UCSD-AML1 (cell line): ENCODE results near the gene SOCS7.

Experiments used
- DNase-seq: peaks from one replicate; lab custom pipeline; 2025; ENCODE audit not compliant: unreplicated experiment; lab: John Stamatoyannopoulos, UW

The SOCS7 gene

GRCh38 chr17:38361694-38362465 is 10.2 kb downstream of the SOCS7 start:
- no peak for DNase-seq

DNA sequence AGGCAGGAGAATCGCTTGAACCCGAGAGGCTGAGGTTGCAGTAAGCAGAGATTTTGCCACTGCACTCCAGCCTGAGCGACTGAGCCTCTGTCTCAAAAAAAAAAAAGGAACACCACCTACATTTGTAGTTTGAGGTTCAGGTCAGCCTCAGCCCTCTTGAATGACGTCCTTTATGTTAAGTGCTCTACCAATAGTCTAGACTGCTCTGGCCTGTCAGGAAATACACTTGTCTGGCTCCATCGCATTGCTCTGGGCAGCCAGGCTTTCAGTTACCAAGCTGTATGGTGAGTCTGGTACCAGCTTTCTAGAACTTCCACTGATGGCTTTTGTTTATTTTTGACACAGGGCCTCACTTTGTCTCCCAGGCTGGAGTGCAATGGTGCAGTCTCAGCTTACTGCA is 11.4 kb downstream of the SOCS7 start:
- no peak for DNase-seq

DNA sequence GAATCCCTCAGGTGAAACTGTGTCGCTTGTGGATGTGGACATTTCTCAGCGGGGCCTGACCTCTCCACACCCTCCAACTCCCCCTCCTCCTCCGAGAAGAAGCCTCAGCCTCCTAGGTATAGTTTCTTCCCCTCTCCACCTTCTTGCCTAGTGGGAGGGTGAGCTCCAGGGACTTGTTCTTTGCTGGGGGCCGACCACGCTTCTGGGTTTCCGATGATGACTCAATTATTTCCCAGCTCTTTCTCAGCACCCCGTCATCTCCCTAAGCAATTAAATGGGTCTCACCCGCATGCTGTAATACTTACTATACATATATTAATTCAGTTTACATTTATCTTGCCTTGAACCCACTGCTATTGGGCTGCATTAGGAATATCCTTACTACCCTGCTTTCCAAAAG is 13.1 kb downstream of the SOCS7 start:
- DNase-seq, result no peak

DNA sequence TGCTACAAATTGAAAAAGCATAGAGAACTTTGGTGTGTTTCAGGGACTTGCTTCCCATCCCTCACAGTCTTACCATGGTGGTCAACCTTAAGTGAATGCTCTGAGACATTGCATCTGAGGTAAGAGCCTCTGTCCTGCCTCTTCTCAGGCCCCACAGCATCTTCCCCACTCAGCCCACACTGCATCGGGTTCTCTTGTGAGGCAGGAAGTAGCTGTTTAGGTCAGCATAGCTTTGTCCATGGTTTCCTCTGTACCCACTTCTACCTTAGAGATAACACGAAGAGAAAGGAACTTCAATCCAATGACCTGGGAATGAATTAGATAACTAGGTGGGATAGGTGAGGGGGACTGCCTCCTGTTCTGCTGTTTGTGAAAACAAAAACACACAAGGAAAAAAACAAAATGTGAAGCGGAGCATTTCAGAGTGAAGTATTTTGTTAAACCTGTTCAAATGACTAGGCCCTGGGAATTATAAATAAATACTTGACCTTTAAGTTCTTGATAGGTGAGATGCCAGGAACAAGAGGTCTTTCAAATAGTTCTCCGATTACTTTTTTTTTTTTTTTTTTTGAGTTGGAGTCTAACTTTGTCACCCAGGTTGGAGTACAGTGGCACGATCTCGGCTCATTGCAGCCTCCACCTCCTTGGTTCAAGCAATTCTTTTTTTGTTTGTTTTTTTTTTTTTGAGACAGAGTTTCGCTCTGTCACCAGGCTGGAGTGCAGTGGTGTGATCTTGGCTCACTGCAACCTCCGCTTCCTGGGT is 17.7 kb downstream of the SOCS7 start:
- DNase-seq, result no peak

GRCh38 chr17:38379448-38379847 is 27.8 kb downstream of the SOCS7 start:
- no peak for DNase-seq

DNA sequence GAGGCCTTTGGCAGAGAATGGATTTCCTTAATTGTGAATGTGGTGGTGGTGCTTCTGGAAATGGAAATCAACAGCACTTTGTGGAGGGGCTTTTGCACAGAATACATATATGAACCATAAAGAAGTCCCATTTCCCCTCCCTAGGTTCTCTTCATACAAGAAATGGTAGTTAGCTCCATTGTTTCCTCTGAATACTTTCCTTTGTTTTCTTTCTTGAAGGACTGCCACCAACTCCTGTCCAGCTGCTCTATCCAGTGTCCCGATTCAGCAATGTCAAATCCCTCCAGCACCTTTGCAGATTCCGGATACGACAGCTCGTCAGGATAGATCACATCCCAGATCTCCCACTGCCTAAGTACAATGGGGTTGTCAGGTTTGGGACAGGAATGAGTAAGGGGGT is 43.4 kb downstream of the SOCS7 start:
- DNase-seq, result no peak

- no peak for DNase-seq
Measured at GRCh38 chr17:38397227-38397626, 45.6 kb downstream of the SOCS7 start.

GRCh38 chr17:38400286-38400685 is 48.6 kb downstream of the SOCS7 start:
- no peak for DNase-seq

DNA sequence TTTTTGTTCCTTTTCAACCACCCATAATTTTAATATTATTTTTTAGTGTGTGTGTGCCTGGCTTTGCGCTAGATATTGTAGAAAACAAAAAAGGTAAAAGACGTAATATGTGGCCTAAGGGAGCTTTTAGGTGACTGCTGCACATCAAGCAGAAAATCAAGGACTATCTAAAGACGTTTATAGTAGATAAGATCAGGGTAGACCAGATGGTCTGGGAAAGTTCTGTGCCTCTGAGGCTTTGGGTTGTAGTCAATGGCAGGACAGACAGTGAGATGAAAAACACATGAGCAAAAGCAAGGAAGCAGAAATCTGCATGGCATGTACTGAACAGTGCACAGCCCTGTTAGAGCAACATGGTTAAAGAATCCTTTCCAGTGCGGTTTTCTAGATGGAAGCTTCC is 49.8 kb downstream of the SOCS7 start:
- no peak for DNase-seq

- DNase-seq, result no peak
Measured at GRCh38 chr17:38402897-38403296, 51.3 kb downstream of the SOCS7 start.

DNA sequence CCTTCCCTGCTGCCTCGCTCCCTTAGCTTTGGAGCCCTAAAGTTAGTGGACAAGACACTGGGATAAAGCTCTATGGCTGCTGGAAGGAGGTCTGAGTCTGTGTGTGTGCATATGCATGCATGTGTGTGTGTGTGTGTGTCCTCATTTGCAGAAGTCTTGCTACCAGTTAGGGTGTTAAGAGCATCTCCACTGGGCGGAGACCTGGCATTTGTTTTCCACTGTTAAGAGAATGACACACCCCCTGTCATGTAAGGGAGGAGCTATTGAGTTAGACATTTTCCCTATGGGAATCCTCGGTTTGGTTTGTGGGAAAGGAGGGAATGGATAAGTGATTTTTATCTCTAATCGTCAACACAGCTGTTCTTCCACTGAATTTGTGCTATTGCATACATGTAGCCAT is 51.8 kb downstream of the SOCS7 start:
- DNase-seq, result no peak

DNA sequence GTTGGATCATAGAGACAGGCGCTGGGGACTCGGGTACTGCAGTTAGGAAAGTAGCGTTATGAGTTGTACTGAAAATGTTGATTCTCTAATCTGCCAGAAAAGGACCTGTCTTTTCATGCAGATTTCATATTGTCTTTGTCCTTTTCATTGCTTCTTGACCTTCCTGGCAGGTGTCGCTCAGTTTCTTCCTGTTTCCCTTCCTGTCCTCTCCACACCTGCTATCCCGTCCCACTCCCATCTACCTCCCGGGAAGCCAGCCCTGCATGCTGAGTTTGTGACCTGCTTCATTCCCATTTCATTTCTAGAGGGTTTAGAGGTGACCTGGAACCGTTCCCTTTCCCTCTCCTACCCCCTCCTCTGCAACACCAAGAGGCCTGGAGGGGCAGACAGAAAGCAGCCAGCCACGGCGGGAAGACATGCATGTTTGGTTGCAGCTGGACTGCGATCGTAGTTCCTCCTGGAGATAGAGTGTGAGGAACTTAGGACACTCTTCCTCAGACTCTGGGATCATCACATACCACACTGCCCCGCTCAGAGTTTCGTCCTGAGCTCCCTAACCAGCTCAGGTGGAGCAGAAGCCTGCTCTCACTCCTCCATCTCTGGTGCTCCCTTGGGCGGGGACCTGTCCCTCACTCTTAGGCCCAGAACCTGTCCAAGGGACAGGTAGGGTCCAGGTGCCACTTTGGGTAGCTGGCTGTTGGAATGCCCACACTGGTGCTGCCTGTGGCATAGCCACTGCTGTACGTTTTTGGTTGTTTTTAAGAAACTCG is 52.7 kb downstream of the SOCS7 start:
- DNase-seq, result no peak

DNA sequence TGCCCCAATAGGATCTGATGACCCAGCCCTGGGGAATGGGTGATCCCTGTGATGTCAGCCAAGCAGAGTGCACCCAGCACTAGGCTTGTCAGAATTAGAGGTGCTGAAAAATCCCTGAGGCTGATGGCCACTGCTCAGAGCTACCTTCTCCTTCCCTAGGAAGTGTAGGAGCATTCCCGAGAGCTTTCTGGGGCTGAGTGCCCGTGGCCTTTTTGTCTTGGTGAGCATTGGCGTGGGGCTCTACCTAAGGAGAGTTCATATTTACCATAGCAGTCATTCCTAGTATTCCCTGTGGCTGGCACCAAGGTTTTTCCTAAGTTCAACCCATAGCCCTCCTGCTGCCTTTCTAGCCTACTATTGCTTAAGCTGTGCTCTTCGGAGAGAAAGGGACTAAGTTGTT is 54.0 kb downstream of the SOCS7 start:
- DNase-seq, result no peak

- DNase-seq, result no peak
Measured at GRCh38 chr17:38410201-38410600, 58.6 kb downstream of the SOCS7 start.

DNA sequence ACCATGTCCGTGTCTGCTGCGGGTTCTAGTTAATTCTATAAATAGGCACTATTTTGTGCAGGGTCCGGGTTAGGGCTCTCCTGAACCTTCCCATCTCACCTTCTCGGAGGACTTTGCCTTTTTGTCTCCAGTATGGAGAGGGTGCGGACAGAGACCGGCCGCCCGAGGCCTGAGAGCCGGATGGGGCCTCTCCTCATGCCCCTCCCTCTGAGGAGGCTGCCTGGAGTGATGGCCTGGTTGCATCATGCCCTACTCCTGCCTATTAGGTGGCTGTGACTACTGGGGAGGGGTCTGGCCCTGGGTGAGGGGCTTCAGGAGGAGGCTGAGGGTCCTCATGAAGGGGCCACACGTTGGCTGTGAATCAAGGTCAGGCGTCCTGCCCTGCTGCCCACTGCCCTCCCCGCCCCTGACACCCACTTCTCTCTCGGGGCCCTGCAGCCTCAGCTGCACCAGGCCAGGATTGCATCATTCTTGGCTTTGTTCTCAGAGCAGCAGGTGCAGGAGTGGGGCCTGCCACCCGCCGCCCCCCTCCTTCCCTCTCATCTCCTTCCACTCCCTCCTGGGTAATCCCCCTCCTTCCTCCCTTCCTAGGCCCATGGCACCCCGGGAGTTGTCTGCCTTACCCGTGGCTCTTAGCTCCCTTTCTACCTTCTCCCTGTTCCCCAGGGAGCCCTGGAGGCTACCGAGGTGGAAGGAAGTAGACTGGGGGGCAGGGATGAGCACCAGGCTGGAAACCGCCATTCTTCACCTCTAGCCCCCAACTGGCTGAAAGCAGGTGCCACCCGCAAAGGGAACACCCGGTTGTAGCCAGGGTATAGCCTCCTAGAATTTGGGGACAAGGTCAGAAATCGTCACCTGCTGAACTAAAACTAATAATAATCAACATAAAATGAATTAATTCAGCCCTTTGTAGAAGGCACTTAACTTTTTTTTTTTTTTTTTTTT is 63.9 kb downstream of the SOCS7 start:
- DNase-seq, result peak; percentile 67

GRCh38 chr17:38416840-38417209 is 65.2 kb downstream of the SOCS7 start:
- no peak for DNase-seq

GRCh38 chr17:38417210-38417951 is 65.7 kb downstream of the SOCS7 start:
- DNase-seq, result no peak

DNA sequence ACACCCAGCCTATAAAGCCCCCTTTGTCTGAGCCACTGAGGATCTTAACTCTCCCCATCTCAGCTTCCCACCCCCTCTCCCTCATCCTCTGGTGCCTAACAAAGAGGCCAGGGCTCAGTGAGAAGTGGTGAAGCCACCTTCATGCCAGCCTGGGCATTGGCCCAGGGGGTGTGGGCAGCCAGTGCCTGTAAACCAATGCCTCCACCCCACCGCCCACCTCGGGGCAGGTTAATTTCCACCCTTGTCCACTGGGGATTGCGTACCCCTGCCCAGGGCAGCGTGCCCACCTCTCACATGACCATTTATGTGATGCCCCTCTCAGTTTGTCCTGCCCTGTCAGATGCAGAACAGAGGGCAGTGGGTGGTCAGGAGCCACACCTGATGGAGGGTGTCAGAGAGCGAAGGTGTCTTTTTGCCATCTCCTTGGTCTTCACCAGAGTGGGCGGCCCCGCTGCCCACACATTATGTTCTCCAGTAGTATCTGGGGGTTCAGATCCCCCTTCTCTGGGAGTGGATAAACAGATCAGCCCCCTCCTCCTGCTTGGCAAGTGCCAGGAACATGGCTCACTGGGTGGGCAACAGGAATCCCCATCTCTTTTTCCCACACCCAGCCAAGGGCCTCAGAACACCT is 66.5 kb downstream of the SOCS7 start:
- DNase-seq, result no peak

DNA sequence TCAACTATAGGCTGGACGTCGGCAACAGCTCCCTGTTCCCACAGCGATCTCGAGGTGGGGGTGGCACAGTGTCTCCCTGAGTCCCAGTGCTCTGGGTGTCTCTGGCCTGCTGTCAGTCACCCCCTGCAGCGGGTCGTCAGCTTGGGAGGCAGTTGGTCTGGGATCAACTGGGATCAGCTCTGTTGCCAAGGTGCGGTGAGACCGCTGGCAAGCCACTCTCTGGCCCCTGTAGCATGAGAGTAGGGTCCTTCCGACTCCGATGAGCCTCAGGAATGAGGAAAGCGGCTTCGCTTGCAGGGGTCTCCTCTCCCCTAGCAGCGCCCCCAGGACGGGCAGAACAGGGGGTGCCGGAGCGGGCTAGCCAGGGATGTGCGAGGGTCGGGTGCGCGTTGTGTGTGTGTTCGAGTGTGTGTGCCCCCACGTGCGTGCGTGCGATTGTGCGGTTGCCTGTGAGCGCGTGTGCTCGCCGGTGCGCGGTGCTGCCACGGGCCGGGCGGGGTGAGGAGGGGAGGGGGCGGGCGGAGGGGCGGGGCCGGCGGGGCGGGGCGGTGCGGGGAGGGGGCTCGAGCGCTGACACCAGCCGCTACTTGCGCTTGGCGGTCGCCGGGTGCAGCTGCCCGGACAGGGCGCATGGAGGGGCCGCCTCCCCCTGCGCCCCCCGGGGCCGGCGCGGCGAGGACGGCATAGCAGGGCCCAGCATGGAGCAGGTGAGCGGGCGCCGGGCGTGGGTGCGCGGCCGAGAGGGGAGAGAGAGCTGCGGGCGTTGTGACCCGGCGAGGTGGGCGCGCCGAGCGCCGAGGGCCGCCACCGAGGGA is 67.3 kb downstream of the SOCS7 start:
- DNase-seq, result no peak
